GF-D8 (cell line): ENCODE measurements around the gene CENPP.

Experiments used
- DNase-seq: peaks from one replicate; lab custom pipeline; 2025; lab: John Stamatoyannopoulos, UW

Gene CENPP

DNA sequence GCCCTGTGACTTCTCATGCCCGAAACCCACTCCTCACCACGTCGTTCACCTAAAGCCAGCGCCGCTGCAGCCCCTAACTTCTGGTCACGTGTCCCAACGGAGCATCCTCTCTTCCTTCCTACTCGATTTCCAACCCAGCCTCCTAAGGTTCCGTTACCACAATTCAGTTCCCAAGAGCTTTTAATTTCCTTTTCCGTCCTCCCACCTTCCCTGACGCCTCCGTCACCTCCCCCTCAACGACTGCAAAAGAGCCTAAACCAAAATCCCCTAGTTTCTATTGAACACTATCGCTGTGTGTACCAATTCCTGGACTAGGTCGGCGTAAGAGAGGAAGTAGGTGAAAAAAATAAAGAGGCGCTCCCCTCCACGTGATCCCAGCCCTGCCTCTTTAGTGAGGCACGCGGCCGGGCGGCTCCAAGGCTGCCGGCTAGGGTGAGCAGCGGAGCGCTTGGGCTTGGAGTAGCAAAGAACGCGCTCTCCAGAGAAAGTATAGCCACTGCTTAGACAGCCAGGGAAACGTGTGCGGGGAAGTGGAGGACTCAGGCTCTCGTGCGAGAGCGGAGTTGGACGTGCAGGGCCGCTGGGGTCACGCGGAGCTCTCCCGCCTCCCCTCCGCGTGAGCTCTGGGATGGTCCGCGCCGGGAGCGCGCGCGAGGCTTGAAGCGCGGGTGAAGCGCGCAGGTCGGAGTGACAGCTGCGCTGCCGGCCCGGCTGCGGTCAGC lies at the start of gene CENPP, which contains the start of gene NOL8:
Gene CENPP, plus strand, starts transcription at position 685 of the 722 bp plus-strand sequence.
Gene NOL8, minus strand, starts transcription at position 82 of the 722 bp plus-strand sequence. CDS start 1,189 bp downstream, outside the sequence.
- DNase-seq = peak; percentile 68

DNA sequence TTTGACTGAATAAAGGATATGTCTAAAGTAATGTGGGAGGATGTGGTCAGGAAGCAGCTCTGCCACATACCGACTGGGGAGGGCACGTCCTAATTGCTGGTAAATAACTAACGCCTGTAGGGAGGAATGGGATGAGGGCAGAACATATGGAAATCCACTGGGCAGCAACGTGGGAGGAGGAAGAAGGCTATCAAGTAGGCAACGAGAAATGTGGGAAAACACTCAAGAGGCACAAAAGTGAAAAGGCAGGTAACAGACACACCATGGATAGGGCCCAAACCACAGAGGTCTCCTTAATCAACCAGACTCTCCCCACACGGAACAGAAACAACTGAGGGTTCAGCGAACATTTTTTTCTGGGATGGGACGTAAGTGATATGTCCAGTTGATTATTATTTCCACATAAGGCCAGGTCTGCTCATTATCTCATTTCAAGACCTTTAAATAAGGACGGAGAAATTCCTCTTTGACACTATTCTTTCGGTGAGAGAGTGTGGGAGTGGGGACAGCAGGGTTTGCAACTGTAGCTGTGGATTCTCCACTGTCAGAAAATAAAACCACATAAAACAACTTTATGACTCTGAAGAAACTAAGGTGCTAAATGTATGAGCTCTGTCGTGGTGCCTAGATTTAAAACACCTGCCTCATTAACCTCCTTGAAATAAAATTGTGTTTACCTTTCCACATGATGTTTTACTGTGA lies 49.3 kb upstream of the CENPP start:
- DNase-seq = peak; percentile 39

DNA sequence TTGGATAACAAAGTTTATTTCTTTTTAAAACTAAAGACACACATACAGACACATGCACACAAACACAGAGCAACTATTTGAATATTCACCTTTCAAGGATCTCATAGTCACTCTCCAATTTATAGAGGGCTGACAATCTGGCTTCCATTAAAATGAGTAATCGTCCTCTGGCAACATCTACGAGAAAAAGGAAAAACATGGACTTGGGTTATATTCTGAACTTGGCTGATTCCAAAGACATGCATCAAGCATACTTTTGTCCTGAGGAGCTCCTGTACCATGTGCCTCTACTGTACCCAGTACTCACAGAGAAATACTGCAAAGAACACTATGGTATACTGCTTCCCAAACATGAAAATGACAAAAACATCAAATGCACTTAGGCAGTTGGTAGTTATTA lies 47.6 kb upstream of the CENPP start:
- no peak for DNase-seq

DNA sequence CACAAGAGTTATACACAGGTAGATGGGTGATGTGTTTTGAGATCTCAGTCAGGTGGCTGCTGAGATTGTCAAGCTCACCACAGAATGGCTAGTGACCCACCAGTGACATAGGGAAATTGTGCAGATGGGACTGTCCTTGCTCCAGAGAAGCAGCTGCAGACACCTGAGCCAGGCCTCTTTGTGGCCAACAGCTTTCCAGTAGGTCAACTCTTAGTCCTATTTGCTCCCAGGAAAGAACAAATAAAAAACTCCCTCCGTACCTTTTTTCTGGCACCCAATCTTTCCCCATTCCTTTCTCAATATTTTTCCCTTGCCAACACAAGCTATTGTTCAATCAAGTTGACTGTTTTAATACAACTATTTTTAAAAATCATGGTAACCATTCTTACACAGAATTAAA lies 46.5 kb upstream of the CENPP start:
- DNase-seq = no peak

DNA sequence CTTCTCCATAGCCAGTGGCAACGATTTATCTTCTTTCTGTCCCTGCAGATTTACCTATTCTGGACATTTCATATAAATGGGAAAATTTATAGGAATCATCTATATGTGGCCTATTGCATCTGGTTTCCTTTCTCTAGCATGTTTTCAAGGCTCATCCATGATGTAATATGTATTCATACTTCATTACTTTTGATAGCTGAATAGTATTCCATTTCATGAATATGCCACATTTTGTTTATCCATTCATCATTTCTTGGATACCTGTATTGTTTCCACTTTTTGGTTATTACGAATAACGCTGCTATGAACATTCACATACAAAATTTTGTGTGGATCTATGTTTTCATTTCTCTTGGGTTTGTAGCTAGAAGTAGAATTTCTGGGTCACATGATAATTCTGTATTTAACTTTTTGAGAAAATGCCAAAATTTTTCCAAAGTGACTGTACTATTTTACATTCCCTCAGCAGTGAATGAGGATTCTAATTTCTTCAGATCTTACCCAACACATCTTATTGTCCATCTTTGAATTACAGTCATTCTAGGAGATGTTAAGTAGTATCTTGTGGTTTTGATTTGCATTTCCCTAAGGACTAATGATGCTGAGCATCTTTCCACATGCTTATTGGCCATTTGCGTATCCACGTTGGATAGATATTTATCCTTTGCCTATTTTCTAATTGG lies 35.9 kb upstream of the CENPP start:
- DNase-seq = no peak

DNA sequence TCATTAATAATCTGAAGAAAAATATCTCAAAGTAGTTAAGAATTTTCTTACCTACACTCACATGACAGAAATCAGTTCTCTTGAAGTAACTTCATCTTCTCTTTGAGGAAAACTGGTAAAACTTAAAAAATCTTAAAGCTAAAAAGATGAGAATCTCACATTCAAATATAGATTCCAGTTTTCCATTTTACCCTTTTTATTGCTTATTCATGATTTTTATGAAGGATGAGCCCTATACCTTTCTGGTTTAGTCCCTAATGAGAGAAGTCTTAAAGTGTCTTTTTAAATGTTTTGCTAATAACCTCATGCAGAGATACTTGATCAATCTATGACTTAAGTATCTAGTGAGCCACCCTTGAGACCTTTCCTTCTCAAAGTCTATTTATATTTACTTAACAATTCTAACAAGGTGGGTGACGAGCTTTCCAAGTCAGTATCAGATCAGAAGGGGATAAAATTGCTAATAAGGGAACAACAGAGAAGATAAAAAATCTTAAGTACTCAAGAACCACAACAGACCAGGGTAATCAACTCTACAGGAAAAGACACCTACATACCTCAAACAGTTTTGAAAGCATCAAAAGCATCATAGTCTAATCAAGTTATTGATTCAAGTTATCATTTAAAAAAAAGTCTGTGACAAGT lies 34.8 kb upstream of the CENPP start:
- no peak for DNase-seq

DNA sequence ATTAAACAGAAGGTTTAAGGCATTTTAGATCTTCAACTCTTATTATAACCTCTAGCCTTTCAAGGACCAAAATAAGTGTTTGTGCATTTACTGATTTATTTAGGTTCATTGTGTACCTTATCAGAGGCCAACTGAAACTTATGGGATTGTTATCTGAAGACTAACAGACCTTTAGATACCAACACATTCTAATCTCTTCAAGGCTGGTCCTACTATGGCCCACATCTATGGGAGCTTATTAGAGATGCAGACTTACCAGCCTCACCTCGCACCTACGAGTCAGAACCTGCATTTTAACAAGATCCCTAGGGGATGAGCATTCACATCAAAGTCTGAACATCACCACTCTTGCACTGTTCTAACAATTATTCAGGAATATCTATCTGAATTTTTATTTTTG lies 34.2 kb upstream of the CENPP start:
- DNase-seq = no peak

DNA sequence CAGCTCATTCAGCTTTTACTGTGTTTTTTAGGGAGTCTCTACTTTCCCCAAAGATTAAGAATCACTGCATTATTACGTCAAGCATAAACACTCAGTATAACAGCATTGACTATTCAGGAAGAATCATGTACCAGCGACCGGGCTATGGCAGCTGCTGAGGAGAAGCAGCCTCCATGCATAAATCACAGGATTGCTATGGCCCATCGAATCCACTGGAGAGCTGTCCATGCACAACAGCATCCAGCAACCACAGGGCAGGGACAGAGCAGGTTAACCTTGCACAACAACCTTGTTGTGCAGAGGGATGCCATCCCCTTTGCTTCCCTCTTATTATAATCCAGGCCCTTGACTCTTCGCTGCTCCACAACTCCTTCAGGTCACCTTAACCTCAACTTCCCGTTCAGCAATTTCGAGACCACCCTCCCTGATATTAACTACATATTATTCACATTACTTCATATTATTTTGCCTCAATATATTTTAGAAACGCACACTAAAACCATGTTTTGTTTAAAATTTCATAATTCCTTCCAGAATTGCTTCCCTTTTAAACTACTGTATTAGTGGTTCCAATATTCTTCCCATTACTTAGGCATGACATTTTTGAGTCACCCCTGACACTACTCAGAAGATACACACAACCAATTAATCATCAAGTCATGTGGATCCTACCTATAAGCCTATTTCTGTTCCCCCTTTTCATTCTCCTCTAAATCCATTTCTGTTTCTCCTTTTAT lies 33.2 kb upstream of the CENPP start:
- DNase-seq = peak; percentile 2

DNA sequence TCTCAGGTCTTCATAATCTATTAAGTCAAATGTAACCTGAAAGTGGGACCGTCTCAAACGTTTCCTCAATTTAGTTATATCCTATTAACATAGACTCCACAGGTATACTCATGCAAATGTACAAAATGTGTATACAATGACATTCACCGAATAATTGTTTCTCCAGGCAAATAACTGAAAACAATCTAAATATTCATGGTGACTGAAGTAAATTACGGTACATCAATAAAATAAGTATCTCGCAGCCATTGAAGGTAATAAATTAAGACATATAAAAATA lies 32.7 kb upstream of the CENPP start:
- no peak for DNase-seq

DNA sequence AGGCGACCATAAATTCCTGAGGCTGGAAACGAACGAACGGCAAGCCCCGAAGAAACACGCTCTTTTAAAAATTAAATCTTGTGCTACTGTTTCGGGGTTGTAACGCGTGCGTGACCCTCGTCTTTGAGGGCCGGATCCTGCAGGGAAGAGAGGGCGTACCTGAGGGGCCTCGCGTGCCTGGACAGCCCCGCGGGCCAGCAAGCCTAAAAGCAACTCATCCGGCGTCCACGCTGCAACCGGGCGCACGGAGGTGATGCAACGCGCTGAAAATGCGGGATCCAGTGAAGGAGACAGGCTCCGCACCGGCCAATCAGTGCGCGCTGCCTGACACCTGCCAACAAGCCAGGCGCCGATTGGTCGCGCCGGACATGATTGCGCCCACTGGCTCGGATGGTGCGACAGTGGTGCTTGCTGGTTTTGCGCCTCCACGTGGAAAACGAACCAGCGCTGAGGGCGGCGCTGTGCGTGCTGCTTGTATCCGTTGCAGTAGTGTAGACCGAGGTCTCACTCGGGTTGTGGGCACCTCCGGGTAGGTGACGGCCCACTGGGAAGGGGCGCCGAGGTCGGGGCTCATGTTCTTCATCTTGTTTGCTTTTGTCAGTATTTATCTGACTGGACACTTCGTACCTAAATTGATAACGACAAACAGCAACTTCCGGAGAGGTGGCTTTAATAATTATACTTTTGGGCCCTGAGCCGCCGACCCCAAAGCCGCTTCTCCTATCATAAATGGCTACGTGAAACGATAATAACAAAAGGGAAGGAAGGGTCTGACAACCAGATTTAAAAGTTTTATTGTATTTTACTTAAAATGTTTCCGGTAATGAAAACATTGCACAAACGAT lies 32.1 kb upstream of the CENPP start, which contains the start of gene IARS1:
Gene IARS1, minus strand, starts transcription at position 246 of the 845 bp plus-strand sequence. CDS start 4,278 bp downstream, outside the sequence.
- peak; percentile 96 for DNase-seq

DNA sequence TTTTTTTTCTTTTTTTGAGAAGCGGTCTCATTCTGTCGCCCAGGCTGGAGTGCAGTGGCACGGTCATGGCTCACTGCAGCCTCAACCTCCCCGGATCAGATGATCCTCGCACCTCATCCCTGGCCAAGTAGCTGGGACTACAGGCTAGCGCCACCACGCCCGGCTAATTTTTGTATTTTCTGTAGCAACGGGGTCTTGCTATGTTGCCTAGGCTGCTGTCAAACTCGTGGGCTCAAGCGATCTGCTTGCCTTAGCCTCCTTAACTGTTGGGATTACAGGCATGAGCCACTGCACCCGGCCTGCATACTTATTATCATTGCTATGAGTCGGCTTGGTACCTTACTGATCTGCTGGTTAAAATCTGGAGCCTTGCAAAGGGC lies 31.5 kb upstream of the CENPP start:
- peak; percentile 35 for DNase-seq

DNA sequence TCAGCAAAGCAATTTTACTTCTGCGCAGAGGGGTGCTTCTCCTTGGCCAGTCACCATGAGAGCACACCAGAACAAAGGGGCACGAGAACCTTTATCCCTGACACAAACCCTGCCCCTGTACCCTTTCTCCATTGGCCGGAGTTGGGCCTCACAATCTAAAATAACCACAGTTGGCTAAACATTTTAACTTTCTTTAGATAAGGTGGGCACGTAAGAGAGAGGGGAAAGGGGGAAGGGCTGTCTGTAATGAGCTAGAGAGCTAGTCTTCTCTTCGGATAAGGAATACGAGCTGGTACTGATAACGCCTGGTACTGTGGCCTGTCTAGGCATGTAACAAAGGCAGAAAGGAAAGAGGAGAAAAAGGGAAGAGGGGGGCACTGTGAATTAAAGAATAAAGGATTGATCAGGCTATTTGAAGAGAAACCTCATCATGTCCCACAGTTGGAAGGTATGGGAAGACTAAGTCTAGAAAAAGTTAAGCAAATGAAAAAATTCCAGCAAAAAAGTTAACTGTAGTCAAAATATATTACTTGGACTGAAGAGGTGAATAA lies 30.4 kb upstream of the CENPP start:
- no peak for DNase-seq

DNA sequence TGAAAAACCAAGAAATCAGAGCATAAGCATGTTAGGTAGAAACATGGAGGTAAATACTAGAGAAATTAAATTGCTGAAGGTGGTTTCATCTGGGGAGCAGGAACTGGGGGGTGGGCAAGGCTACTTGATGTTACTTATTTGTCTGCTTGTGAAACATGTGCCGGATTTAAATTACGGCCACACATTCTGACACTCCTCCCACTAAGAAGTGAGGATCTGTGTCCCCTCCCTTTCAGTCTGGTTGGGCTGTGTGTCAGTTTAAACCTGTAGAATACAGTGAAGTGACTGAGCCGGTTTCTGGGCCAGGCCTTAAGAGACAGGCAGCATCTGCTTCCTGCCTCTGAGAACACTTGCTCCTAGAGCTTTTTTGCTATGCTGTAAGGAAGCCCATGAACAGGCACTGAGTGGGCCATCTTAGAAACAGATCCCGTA lies 29.9 kb upstream of the CENPP start:
- DNase-seq = peak; percentile 36

DNA sequence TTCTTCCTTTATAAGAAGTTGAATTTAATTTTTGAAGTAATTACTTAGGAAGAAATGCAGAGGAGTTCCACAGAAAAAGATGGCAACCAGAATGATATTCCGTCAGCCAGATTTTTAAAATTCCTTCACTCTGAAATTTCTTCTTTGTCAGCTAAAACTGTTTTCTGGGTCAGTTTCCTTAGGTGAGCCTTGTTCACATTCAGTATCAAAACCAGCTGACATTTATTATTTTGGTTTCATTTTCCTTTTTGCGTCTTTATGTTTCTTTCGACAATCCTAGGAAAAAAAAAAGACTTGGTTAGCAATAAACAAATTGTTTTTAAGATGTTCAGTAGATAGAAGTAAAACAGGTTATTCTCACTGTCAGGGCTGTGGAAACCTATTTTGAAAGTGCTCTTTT lies 28.1 kb upstream of the CENPP start:
- no peak for DNase-seq

DNA sequence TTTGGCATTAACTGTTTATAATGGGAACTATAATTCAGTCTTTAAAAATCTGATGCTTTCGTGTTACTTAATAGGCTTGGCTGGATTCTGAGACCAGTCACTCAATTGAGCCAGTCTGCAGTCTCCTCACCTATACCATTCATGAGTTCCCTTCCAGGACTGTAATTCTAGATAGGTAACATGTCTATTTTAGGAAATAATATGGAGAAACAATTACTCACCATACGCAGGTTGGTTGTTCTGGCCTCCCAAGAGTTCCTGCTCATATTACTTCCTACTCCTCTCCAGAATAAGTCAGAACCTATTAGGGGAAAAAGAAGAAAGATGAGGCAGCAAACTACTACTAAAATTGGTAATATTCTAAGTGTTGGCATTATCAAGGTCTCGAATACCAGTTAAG lies 27.7 kb upstream of the CENPP start:
- no peak for DNase-seq

DNA sequence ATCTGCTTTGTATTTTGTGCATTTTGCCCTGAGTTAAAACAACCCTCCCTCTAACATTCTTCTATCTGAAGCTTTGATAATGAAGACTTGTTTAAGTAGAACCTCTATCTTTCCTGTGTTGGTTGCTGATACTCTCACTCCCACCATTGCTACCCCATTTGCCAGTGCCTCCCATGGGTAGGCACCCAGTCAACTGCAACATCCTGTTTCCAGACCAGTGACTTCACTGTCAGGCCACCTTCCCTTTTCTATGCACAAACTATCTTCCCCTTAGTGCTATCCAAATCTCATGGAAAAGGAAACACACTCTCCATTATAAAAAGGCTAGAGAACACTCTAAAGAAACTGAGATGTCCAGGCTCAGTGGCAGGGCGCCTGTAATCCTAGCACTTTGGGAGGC lies 26.6 kb upstream of the CENPP start:
- DNase-seq = peak; percentile 68

DNA sequence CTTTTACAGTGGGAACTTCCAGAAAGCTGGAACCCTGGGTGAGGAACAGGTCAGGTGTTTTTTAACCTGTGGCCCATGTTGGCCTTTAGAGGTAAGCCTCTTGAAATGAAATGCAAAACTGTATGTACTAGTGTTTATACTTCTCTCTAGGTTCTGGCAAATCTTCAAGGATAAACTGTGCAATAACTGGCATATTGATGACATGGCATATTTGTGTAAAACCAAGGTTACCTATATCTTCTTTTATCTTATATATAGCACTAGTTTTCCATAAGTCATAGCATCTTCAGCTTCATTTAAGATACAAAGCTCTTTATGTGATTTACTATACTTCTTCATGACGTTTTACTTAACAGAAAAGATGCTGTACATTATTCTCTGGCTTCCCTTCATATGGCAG lies 24.8 kb upstream of the CENPP start:
- no peak for DNase-seq

DNA sequence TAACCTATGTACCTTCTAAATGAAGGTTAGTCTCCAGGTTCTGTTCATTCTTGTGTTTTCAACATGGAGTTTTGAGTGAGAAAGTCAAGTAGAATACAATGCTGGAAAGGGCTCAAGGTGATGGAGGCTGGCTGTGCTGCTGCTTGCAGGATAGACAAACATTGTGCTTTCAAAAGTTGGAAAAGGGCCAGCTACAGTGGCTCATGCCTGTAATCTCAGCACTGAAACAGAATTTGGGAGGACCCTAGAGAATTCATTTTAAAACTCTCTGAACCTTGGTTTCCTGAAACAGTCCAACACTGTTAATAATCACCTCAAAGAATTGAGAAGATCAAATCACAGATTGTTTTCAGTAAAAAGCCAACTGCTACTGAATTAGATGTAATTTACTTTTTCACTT lies 16.9 kb upstream of the CENPP start:
- DNase-seq = no peak

DNA sequence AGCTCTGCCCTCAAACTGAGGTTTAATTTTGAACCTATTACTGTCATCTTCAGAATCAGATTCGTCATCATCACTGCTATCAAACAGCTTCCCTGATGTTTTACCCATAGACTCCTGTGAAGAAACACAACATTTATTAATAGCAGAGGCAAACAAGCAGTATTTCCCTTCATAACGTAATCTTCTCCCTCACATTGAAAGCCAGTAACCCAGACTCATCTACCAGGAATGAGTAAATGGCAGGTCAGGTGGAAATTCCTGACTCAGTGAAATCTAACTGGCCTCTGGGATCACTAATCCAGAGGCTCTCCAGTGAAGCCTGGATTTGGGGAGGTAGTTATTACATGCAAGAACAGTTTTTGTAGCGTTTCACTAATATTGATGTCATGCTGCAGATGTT lies 15.2 kb upstream of the CENPP start:
- DNase-seq = no peak

DNA sequence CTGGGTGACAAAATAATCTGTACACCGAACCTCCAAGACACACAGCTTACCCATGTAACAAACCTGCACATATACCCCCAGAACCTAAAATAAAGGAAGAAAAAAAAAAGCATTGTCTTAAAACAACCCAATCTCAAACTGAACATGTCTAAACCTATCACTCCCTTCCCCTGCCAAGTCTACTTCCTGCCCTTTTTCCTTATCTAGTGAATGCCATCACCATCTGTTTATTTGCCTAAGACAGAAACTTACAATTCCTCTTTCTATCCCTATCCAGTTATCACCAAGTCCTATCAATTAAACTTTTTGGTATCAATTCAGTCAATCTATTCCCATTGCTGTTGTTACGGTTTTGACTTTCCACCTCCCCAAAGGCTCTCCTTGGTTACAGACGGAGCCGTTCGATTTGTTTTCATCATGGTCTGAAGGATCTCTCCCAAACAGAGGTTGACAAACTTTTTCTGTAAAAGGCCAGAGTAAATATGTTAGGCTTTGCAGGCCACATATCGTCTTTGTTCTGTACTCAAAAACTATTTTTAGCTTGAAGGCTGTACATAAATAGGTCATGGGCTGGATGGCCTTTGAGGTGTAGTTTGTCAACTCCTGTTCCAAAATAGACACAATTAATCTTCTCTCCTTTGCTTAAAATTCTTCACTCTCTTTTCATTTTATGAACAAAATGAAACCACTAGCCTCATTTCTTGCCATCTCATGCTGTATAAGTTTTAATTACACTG lies 12.7 kb upstream of the CENPP start:
- DNase-seq = peak; percentile 8
